ENCODE results near the gene LCN2.

Gene LCN2

GRCh38 chr9:128115187-128116103 lies 33.8 kb upstream of the LCN2 start:
- no peak for DNase-seq (ENCODE audit: low read depth in 2 of 2)

GRCh38 chr9:128116104-128117083 lies 32.9 kb upstream of the LCN2 start:
- no peak for DNase-seq (ENCODE audit: low read depth in 2 of 2)

- peak; percentile 89 to 94 for DNase-seq (ENCODE audit: low read depth in 2 of 2)
These were observed 31.4 kb upstream of the LCN2 start for GRCh38 chr9:128117613-128118471.

GRCh38 chr9:128118472-128118857 lies 30.8 kb upstream of the LCN2 start:
- DNase-seq (ENCODE audit: low read depth in 2 of 2) = no peak

GRCh38 chr9:128118971-128119665 lies 30.1 kb upstream of the LCN2 start:
- no peak for DNase-seq (ENCODE audit: low read depth in 2 of 2)

GRCh38 chr9:128120061-128120740 lies 29.1 kb upstream of the LCN2 start:
- no peak for DNase-seq (ENCODE audit: low read depth in 2 of 2)

- no peak for DNase-seq (ENCODE audit: low read depth in 2 of 2)
These were observed 28.4 kb upstream of the LCN2 start for GRCh38 chr9:128120741-128121465.

GRCh38 chr9:128121466-128121810 lies 27.8 kb upstream of the LCN2 start:
- DNase-seq (ENCODE audit: low read depth in 2 of 2) = no peak

- DNase-seq (ENCODE audit: low read depth in 2 of 2) = no peak
These were observed 27.1 kb upstream of the LCN2 start for GRCh38 chr9:128121924-128122808.

- no peak for DNase-seq (ENCODE audit: low read depth in 2 of 2)
These were observed 26.5 kb upstream of the LCN2 start for GRCh38 chr9:128122809-128123175.

GRCh38 chr9:128123451-128124080 lies 25.7 kb upstream of the LCN2 start:
- no peak for DNase-seq (ENCODE audit: low read depth in 2 of 2)

- no peak for DNase-seq (ENCODE audit: low read depth in 2 of 2)
These were observed 24.8 kb upstream of the LCN2 start for GRCh38 chr9:128124451-128124850.

- DNase-seq (ENCODE audit: low read depth in 2 of 2) = no peak
These were observed 24.2 kb upstream of the LCN2 start for GRCh38 chr9:128124873-128125579.

- DNase-seq (ENCODE audit: low read depth in 2 of 2) = no peak
These were observed 23.5 kb upstream of the LCN2 start for GRCh38 chr9:128125580-128126354.

GRCh38 chr9:128127568-128127989 lies 21.7 kb upstream of the LCN2 start, which contains the start of gene PTGES2:
PTGES2 (minus strand) TSS chr9:128127729; CDS start chr9:128127717, 12 bp downstream.
- peak; percentile 63 to 68 for DNase-seq (ENCODE audit: low read depth in 2 of 2)

GRCh38 chr9:128127990-128128835 lies 21.0 kb upstream of the LCN2 start:
- DNase-seq (ENCODE audit: low read depth in 2 of 2) = peak; percentile 73 to 76

Measured in activated CD8-positive, alpha-beta memory T cell treated with anti-CD3 and anti-CD28 coated beads for 4 hours (primary cell).